GM21360 (cell line): Measurements from ENCODE around the gene AKAP1.

Experiments
- ATAC-seq: cut with Tn5 transposase; IDR thresholded peaks from one replicate; pipeline ENCODE4 v1.9.1; 2021; ENCODE audit warnings: mild to moderate bottlenecking, moderate library complexity; ENCODE audit not compliant: unreplicated experiment

The AKAP1 gene

GRCh38 chr17:57158325-57158724, 73.3 kb downstream of the AKAP1 start:
- no peak for ATAC-seq

- no peak for ATAC-seq
Observed at GRCh38 chr17:57158795-57159194, 73.7 kb downstream of the AKAP1 start.

GRCh38 chr17:57160624-57161023, 75.6 kb downstream of the AKAP1 start:
- ATAC-seq, result no peak

- ATAC-seq, result no peak
Observed at GRCh38 chr17:57164814-57165213, 79.8 kb downstream of the AKAP1 start.

- ATAC-seq, result no peak
Observed at GRCh38 chr17:57165754-57166153, 80.7 kb downstream of the AKAP1 start.

- ATAC-seq, result no peak
Observed at GRCh38 chr17:57166803-57167202, 81.8 kb downstream of the AKAP1 start.

- ATAC-seq, result no peak
Observed at GRCh38 chr17:57168695-57169094, 83.6 kb downstream of the AKAP1 start.

- ATAC-seq, result no peak
Observed at GRCh38 chr17:57170866-57171265, 85.8 kb downstream of the AKAP1 start.
